ENCODE measurements around the gene SIRPB2. TPM values are rescaled to one million over a fixed set of nuclear protein-coding genes. Genes with fewer than 3 reads are reported as not detected.

The SIRPB2 gene
- total and polyA plus RNA-seq, 4 donors, result 0.99 to 4.4 (median 2.2) TPM

GRCh38 chr20:1489325-1489724 is 1.9 kb downstream of the SIRPB2 start:
- H3K27me3 ChIP-seq (ENCODE audit: control insufficient read depth in 4 of 4, insufficient read depth in 4 of 4, low read length in 3 of 4), result no peaks in the 10 kb centered on the region
- no peak overlapping the region for H3K9ac ChIP-seq (ENCODE audit: low read depth in 1 of 2, low read length in 2 of 2)
- DNase-seq (ENCODE audit: low spot score), result no peak
- TF ChIP-seq FOXA1 (IDR thresholded peaks at IDR 0.05), result no peak
- no peak for TF ChIP-seq JUND (IDR thresholded peaks at IDR 0.05)
- TF ChIP-seq RAD21 (IDR thresholded peaks at IDR 0.05), result no peak
- no peak for TF ChIP-seq ZBTB33 (IDR thresholded peaks at IDR 0.05)
- TF ChIP-seq HNF4A (conservative IDR thresholded peaks at IDR 0.05), result no peak
- H3K4me3 ChIP-seq (ENCODE audit: low read depth in 1 of 3, low read length in 3 of 3), result no peak overlapping the region
- no peaks in the 10 kb centered on the region for H3K9me3 ChIP-seq (ENCODE audit: control insufficient read depth in 4 of 4, low read length in 3 of 4)
- H3K27ac ChIP-seq (ENCODE audit: low read depth in 1 of 2, low read length in 2 of 2), result peak overlapping the region in 1 of 2 donors; percentile 25
- WGBS, result 63% methylated on average over 2 of the region's 2 CpGs
- H3K36me3 ChIP-seq (ENCODE audit: control insufficient read depth in 4 of 4, insufficient read depth in 3 of 4, low read depth in 1 of 4, low read length in 3 of 4), result no peaks in the 10 kb centered on the region
- no peaks in the 10 kb centered on the region for H3K4me1 ChIP-seq (ENCODE audit: control insufficient read depth in 4 of 4, insufficient read depth in 4 of 4, low read length in 3 of 4)

- Histone ChIP-seq H3K4me3 (ENCODE audit: low read depth in 1 of 3, low read length in 3 of 3) (no peak overlapping the region), H3K27me3 (ENCODE audit: control insufficient read depth in 4 of 4, insufficient read depth in 4 of 4, low read length in 3 of 4) (no peaks in the 10 kb centered on the region), H3K9ac (ENCODE audit: low read depth in 1 of 2, low read length in 2 of 2) (no peak overlapping the region), H3K36me3 (ENCODE audit: control insufficient read depth in 4 of 4, insufficient read depth in 3 of 4, low read depth in 1 of 4, low read length in 3 of 4) (no peaks in the 10 kb centered on the region), H3K4me1 (ENCODE audit: control insufficient read depth in 4 of 4, insufficient read depth in 4 of 4, low read length in 3 of 4) (no peaks in the 10 kb centered on the region), H3K9me3 (ENCODE audit: control insufficient read depth in 4 of 4, low read length in 3 of 4) (no peaks in the 10 kb centered on the region), H3K27ac (ENCODE audit: low read depth in 1 of 2, low read length in 2 of 2) (no peak overlapping the region)
- TF ChIP-seq FOXA2 (IDR thresholded peaks at IDR 0.05) (no peak), TAF1 (conservative IDR thresholded peaks at IDR 0.05) (no peak), RAD21 (IDR thresholded peaks at IDR 0.05) (no peak), JUND (IDR thresholded peaks at IDR 0.05) (no peak), MAX (IDR thresholded peaks at IDR 0.05) (no peak), HNF4A (conservative IDR thresholded peaks at IDR 0.05) (no peak), HNF4G (IDR thresholded peaks at IDR 0.05) (no peak), ZBTB33 (IDR thresholded peaks at IDR 0.05) (no peak), ATF3 (IDR thresholded peaks at IDR 0.05) (no peak), REST (IDR thresholded peaks at IDR 0.05) (no peak), YY1 (IDR thresholded peaks at IDR 0.05) (no peak), GABPA (IDR thresholded peaks at IDR 0.05 in 1 of 2, conservative IDR thresholded peaks at IDR 0.05 in 1 of 2) (no peak), CTCF (IDR thresholded peaks at IDR 0.05; ENCODE audit: low read depth, low read length, missing input control) (no peak), FOXA1 (IDR thresholded peaks at IDR 0.05) (no peak), RXRA (IDR thresholded peaks at IDR 0.05) (no peak), NR2F2 (IDR thresholded peaks at IDR 0.05) (no peak), SP1 (IDR thresholded peaks at IDR 0.05) (no peak), EGR1 (IDR thresholded peaks at IDR 0.05; ENCODE audit: low read depth in 2 of 2) (no peak)
- WGBS, result 76% methylated on average over 2 of the region's 2 CpGs
- no peak for DNase-seq (ENCODE audit: low spot score)
Measured at GRCh38 chr20:1486566-1486965, 4.7 kb downstream of the SIRPB2 start.
